HCT116 (cell line): ENCODE measurements around the gene THAP3.

Source experiments
- EGR1 ChIP-seq: IDR thresholded peaks from 2 replicates; pipeline ENCODE4 v1.6.1; 2012; ENCODE audit warnings: low read depth
- ELF1 ChIP-seq: IDR thresholded peaks from 2 replicates; pipeline ENCODE4 v1.6.1; 2012; ENCODE audit warnings: low read depth, borderline replicate concordance
- EZH2 ChIP-seq: fragments of 200-600 bp; sonication (generic); IDR thresholded peaks from 2 replicates; pipeline ENCODE4 v1.6.1; 2017; ENCODE audit warnings: antibody characterized with exemption, mixed run types
- JUND ChIP-seq: IDR thresholded peaks from 2 replicates; pipeline ENCODE4 v1.6.1; 2012
- POLR2A ChIP-seq: IDR thresholded peaks from 2 replicates; pipeline ENCODE4 v1.7.0; 2011; ENCODE audit warnings: borderline replicate concordance; ENCODE audit not compliant: insufficient read depth, insufficient read length; ENCODE audit errors: extremely low read depth
- POLR2AphosphoS5 ChIP-seq: IDR thresholded peaks from 2 replicates; pipeline ENCODE4 v1.6.1; 2011; ENCODE audit warnings: mild to moderate bottlenecking, low read depth, low read length, moderate library complexity
- RAD21 ChIP-seq: IDR thresholded peaks from 2 replicates; pipeline ENCODE4 v1.6.1; 2012; ENCODE audit warnings: low read depth, mild to moderate bottlenecking
- ZBTB33 ChIP-seq: IDR thresholded peaks from 2 replicates; pipeline ENCODE4 v1.6.1; 2011; ENCODE audit warnings: mild to moderate bottlenecking, low read length, moderate library complexity; ENCODE audit not compliant: insufficient replicate concordance; ENCODE audit errors: extremely low read depth
- ZFX ChIP-seq: fragments of 450-650 bp; IDR thresholded peaks from 2 replicates; pipeline ENCODE4 v1.6.1; 2017
- ZNF274 ChIP-seq: fragments of 200-500 bp; sonication (Bioruptor generic); IDR thresholded peaks from 2 replicates; pipeline ENCODE4 v1.6.1; 2014; ENCODE audit warnings: mild to moderate bottlenecking, low read depth, low read length, inconsistent platforms
- TF ChIP-seq, protein P1 (sequence below), 3 experiments: fragments of 200-600 bp in 1 of 3; sonication (generic) in 1 of 3; IDR thresholded peaks in 2 of 3; conservative IDR thresholded peaks in 1 of 3; 2 replicates each; pipeline ENCODE4 v1.5.1; 2012 to 2017; ENCODE audit warnings: low read depth in 2 of 3, low read length in 2 of 3, antibody characterized with exemption in 1 of 3, borderline replicate concordance in 1 of 3, control low read depth in 1 of 3, mild to moderate bottlenecking in 1 of 3, mixed read lengths in 1 of 3, mixed run types in 1 of 3, moderate library complexity in 1 of 3; ENCODE audit not compliant: insufficient read depth in 1 of 3
- TF ChIP-seq, protein P2 (sequence below): IDR thresholded peaks from 2 replicates; pipeline ENCODE4 v1.6.1; 2012; ENCODE audit warnings: low read depth

- TF ChIP-seq EZH2 = no peak
- TF ChIP-seq, protein P1, sequence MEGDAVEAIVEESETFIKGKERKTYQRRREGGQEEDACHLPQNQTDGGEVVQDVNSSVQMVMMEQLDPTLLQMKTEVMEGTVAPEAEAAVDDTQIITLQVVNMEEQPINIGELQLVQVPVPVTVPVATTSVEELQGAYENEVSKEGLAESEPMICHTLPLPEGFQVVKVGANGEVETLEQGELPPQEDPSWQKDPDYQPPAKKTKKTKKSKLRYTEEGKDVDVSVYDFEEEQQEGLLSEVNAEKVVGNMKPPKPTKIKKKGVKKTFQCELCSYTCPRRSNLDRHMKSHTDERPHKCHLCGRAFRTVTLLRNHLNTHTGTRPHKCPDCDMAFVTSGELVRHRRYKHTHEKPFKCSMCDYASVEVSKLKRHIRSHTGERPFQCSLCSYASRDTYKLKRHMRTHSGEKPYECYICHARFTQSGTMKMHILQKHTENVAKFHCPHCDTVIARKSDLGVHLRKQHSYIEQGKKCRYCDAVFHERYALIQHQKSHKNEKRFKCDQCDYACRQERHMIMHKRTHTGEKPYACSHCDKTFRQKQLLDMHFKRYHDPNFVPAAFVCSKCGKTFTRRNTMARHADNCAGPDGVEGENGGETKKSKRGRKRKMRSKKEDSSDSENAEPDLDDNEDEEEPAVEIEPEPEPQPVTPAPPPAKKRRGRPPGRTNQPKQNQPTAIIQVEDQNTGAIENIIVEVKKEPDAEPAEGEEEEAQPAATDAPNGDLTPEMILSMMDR (IDR thresholded peaks at IDR 0.05 in 2 of 3, conservative IDR thresholded peaks at IDR 0.05 in 1 of 3; ENCODE audit: borderline replicate concordance in 1 of 3, insufficient read depth in 1 of 3, low read depth in 2 of 3, low read length in 2 of 3) = no peak
- TF ChIP-seq POLR2A = peak; percentile 97
- TF ChIP-seq ZNF274 = no peak
- peak; percentile 71; the same call in 1 of the 2 replicates for TF ChIP-seq ZFX
- no peak for TF ChIP-seq ZBTB33
- TF ChIP-seq POLR2AphosphoS5 = peak; percentile 99
- TF ChIP-seq, protein P2, sequence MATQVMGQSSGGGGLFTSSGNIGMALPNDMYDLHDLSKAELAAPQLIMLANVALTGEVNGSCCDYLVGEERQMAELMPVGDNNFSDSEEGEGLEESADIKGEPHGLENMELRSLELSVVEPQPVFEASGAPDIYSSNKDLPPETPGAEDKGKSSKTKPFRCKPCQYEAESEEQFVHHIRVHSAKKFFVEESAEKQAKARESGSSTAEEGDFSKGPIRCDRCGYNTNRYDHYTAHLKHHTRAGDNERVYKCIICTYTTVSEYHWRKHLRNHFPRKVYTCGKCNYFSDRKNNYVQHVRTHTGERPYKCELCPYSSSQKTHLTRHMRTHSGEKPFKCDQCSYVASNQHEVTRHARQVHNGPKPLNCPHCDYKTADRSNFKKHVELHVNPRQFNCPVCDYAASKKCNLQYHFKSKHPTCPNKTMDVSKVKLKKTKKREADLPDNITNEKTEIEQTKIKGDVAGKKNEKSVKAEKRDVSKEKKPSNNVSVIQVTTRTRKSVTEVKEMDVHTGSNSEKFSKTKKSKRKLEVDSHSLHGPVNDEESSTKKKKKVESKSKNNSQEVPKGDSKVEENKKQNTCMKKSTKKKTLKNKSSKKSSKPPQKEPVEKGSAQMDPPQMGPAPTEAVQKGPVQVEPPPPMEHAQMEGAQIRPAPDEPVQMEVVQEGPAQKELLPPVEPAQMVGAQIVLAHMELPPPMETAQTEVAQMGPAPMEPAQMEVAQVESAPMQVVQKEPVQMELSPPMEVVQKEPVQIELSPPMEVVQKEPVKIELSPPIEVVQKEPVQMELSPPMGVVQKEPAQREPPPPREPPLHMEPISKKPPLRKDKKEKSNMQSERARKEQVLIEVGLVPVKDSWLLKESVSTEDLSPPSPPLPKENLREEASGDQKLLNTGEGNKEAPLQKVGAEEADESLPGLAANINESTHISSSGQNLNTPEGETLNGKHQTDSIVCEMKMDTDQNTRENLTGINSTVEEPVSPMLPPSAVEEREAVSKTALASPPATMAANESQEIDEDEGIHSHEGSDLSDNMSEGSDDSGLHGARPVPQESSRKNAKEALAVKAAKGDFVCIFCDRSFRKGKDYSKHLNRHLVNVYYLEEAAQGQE = no peak
- TF ChIP-seq EGR1 = no peak
- TF ChIP-seq JUND = no peak
- no peak for TF ChIP-seq ELF1
- TF ChIP-seq RAD21 = no peak
Measured at GRCh38 chr1:6602669-6603237, 21.9 kb upstream of the THAP3 start, which contains the start of gene KLHL21.
